OCI-LY7 (cell line): ENCODE results near the gene SCCPDH. TPM values are rescaled to one million over a fixed set of nuclear protein-coding genes. Genes with fewer than 3 reads are reported as not detected.
"Not testable (repeated sequence)": the region's sequence is repeated elsewhere in the genome, so short reads cannot be mapped to it uniquely, and the experiment has no call there.

ENCODE experiments used
- BruUV-seq: library from RNA; stranded (reverse); fragments of 400-500 nt; replicated peaks from 2 replicates; lab custom pipeline; 2021; lab: Mats Ljungman, UMichigan
- CTCF ChIA-PET: fragments of 300-600 bp; sonication (Branson Sonifier 250); formaldehyde crosslinking; loops from one replicate; lab custom pipeline; 2022; ENCODE audit warnings: antibody characterized with exemption; ENCODE audit not compliant: unreplicated experiment; lab: Charles Lee
- POLR2A ChIA-PET: fragments of 300-600 bp; sonication (Branson Sonifier 250); formaldehyde crosslinking; loops from one replicate; lab custom pipeline; 2022; ENCODE audit warnings: antibody characterized with exemption; lab: Charles Lee
- DNase-seq: peaks from one replicate; pipeline ENCODE4 v3.0.0-alpha.2; 2015; ENCODE audit warnings: low spot score
- H2AFZ ChIP-seq: fragments of 200-600 bp; sonication (generic), shearing (Covaris generic); 2 replicates; pipeline ENCODE4 v1.6.1; 2014; ENCODE audit warnings: mild to moderate bottlenecking, antibody characterized with exemption, low read length, moderate library complexity
- H3K27ac ChIP-seq: fragments of 200-600 bp; sonication (generic); 2 replicates; pipeline ENCODE4 v1.5.1; 2014; ENCODE audit warnings: mixed run types, low read depth, mild to moderate bottlenecking, moderate library complexity, low read length, inconsistent platforms; ENCODE audit not compliant: poor library complexity, severe bottlenecking
- H3K36me3 ChIP-seq: fragments of 200-600 bp; sonication (generic); 2 replicates; pipeline ENCODE4 v1.6.1; 2014; ENCODE audit warnings: mild to moderate bottlenecking, antibody characterized with exemption, low read length, moderate library complexity, mixed read lengths; ENCODE audit not compliant: insufficient read depth
- H3K4me1 ChIP-seq: fragments of 200-600 bp; sonication (generic); 2 replicates; pipeline ENCODE4 v1.5.1; 2014; ENCODE audit warnings: mild to moderate bottlenecking, low read length; ENCODE audit not compliant: insufficient read depth, poor library complexity, severe bottlenecking
- H3K4me2 ChIP-seq: fragments of 200-600 bp; sonication (generic); 2 replicates; pipeline ENCODE4 v1.6.1; 2014; ENCODE audit warnings: mild to moderate bottlenecking, low read length
- H3K4me3 ChIP-seq: fragments of 200-600 bp; sonication (generic); 2 replicates; pipeline ENCODE4 v1.5.1; 2014; ENCODE audit warnings: mild to moderate bottlenecking, low read depth, low read length; ENCODE audit not compliant: poor library complexity, severe bottlenecking
- H3K79me2 ChIP-seq: fragments of 200-600 bp; sonication (generic); 2 replicates; pipeline ENCODE4 v1.6.1; 2016; ENCODE audit warnings: low read depth, mild to moderate bottlenecking, low read length, moderate library complexity, mixed read lengths; ENCODE audit not compliant: insufficient read depth
- H3K9me2 ChIP-seq: fragments of 200-600 bp; sonication (generic); 2 replicates; pipeline ENCODE4 v1.6.1; 2016; ENCODE audit warnings: mild to moderate bottlenecking, low read length, mixed read lengths; ENCODE audit not compliant: insufficient read depth
- H3K9me3 ChIP-seq: fragments of 200-600 bp; sonication (generic); 2 replicates; pipeline ENCODE4 v1.6.1; 2014; ENCODE audit warnings: mild to moderate bottlenecking, mixed run types, low read length, mixed read lengths
- H4K20me1 ChIP-seq: fragments of 200-600 bp; sonication (generic); 2 replicates; pipeline ENCODE4 v1.6.1; 2014; ENCODE audit warnings: mild to moderate bottlenecking, antibody characterized with exemption, low read length, moderate library complexity, mixed read lengths; ENCODE audit not compliant: insufficient read depth
- CTCF ChIP-seq: fragments of 200-600 bp; sonication (generic); conservative IDR thresholded peaks from 2 replicates; pipeline ENCODE4 v1.5.1; 2014; ENCODE audit warnings: mild to moderate bottlenecking, antibody characterized with exemption, low read length, moderate library complexity, mixed read lengths
- EZH2phosphoT487 ChIP-seq: fragments of 200-600 bp; sonication (generic); IDR thresholded peaks from 2 replicates; pipeline ENCODE4 v1.6.1; 2018; ENCODE audit warnings: low read depth, borderline replicate concordance, mild to moderate bottlenecking, mixed run types, antibody characterized with exemption, low read length, moderate library complexity, mixed read lengths
- intact Hi-C: fragments of 100-400 bp; cut with micrococcal nuclease; formaldehyde crosslinking; loops from one replicate; pipeline ENCODE4 v1.10.0; 2022; ENCODE audit not compliant: unreplicated experiment
- total RNA-seq, 2 experiments: library from RNA; depleted of rRNA in 1 of 2; stranded (reverse); fragments of >200 nt in 1 of 2; shearing (Covaris generic) in 1 of 2; gene quantifications; 2 replicates each; pipeline ENCODE4 v1.2.3, GENCODE V29; 2014 to 2022

The SCCPDH gene
- total RNA-seq, 2 experiments from 2014 or later, result 1.8 to 12.2 TPM

- Histone ChIP-seq H3K79me2 (no peaks in the 10 kb centered on the region), H3K4me2 (no peak overlapping the region), H3K9me3 (no peaks in the 10 kb centered on the region), H3K27ac (no peak overlapping the region), H3K4me1 (no peaks in the 10 kb centered on the region), H3K4me3 (no peak overlapping the region), H2AFZ (no peak overlapping the region), H4K20me1 (no peaks in the 10 kb centered on the region), H3K36me3 (no peaks in the 10 kb centered on the region), H3K9me2 (no peaks in the 10 kb centered on the region)
- BruUV-seq, result no TSS peak
- TF ChIP-seq CTCF, result no peak
- TF ChIP-seq EZH2phosphoT487, result no peak
- CTCF ChIA-PET, result no interaction called here
- intact Hi-C loops, result no loop called here
- DNase-seq, result no peak
- POLR2A ChIA-PET, result interaction anchor here (0.7 kb wide), 1 partner anchor 1690 kb away, joined by 4 read pairs; no protein-coding TSS in a partner anchor
Measured at GRCh38 chr1:246709196-246709595, 15.0 kb upstream of the SCCPDH start.

- Histone ChIP-seq H4K20me1 (no peaks in the 10 kb centered on the region), H3K27ac (no peak overlapping the region), H3K4me2 (no peak overlapping the region), H3K36me3 (no peaks in the 10 kb centered on the region), H3K9me3 (no peaks in the 10 kb centered on the region), H3K4me1 (no peaks in the 10 kb centered on the region), H2AFZ (no peak overlapping the region), H3K9me2 (no peaks in the 10 kb centered on the region), H3K4me3 (no peak overlapping the region), H3K79me2 (no peaks in the 10 kb centered on the region)
- ChIA-PET CTCF (no interaction called here), POLR2A (interaction anchor here (1.2 kb wide), 1 partner anchor 50 kb away, joined by 3 read pairs; no protein-coding TSS in a partner anchor)
- BruUV-seq, result no TSS peak
- intact Hi-C loops, result no loop called here
- TF ChIP-seq CTCF (no peak), EZH2phosphoT487 (no peak)
- DNase-seq, result no peak
Measured at GRCh38 chr1:246709835-246710234, 14.4 kb upstream of the SCCPDH start.

- BruUV-seq, result no TSS peak
- Histone ChIP-seq H3K27ac (no peak overlapping the region), H3K79me2 (no peaks in the 10 kb centered on the region), H3K9me2 (no peaks in the 10 kb centered on the region), H3K9me3 (no peaks in the 10 kb centered on the region), H3K4me3 (no peak overlapping the region), H4K20me1 (no peaks in the 10 kb centered on the region), H3K4me1 (no peaks in the 10 kb centered on the region), H3K4me2 (no peak overlapping the region), H2AFZ (no peak overlapping the region), H3K36me3 (no peaks in the 10 kb centered on the region)
- POLR2A ChIA-PET, result no interaction called here
- no peak for TF ChIP-seq EZH2phosphoT487
- TF ChIP-seq CTCF, result no peak
- CTCF ChIA-PET, result no interaction called here
- intact Hi-C loops, result no loop called here
- no peak for DNase-seq
Measured at GRCh38 chr1:246711548-246712003, 12.6 kb upstream of the SCCPDH start.

GRCh38 chr1:246712428-246712827 lies 11.8 kb upstream of the SCCPDH start:
- BruUV-seq, H3K9me2 ChIP-seq, intact Hi-C loops, H3K4me1 ChIP-seq, POLR2A ChIA-PET, H2AFZ ChIP-seq, H3K27ac ChIP-seq, DNase-seq, CTCF ChIA-PET, H3K9me3 ChIP-seq, H3K79me2 ChIP-seq, H3K4me3 ChIP-seq, H3K36me3 ChIP-seq, H4K20me1 ChIP-seq, H3K4me2 ChIP-seq: not testable (repeated sequence)
